ENCODE data around the gene HAND1.
A peak's percentile ranks its signal among the peaks of the same experiment; 100 is the strongest.

Gene HAND1

GRCh38 chr5:154451957-154452356 lies 26.1 kb downstream of the HAND1 start:
- in situ Hi-C loops (cut with MboI; ENCODE audit: low sequenced_read_pairs, unreplicated experiment), result no loop called here
- TF ChIP-seq CTCF (IDR thresholded peaks at IDR 0.05; ENCODE audit: borderline replicate concordance, control extremely low read depth, extremely low read depth, insufficient read depth, missing control alignments), result no peak
- no peak for DNase-seq (ENCODE audit: low spot score)

- DNase-seq (ENCODE audit: low spot score), result no peak
- TF ChIP-seq CTCF (IDR thresholded peaks at IDR 0.05; ENCODE audit: borderline replicate concordance, control extremely low read depth, extremely low read depth, insufficient read depth, missing control alignments), result no peak
- in situ Hi-C loops (cut with MboI; ENCODE audit: low sequenced_read_pairs, unreplicated experiment), result no loop called here
Measured at GRCh38 chr5:154449786-154450185, 28.2 kb downstream of the HAND1 start.

- in situ Hi-C loops (cut with MboI; ENCODE audit: low sequenced_read_pairs, unreplicated experiment), result no loop called here
- TF ChIP-seq CTCF (IDR thresholded peaks at IDR 0.05; ENCODE audit: borderline replicate concordance, control extremely low read depth, extremely low read depth, insufficient read depth, missing control alignments), result no peak
- DNase-seq (ENCODE audit: low spot score), result no peak
Measured at GRCh38 chr5:154447089-154447725, 30.8 kb downstream of the HAND1 start.

GRCh38 chr5:154446195-154447088 lies 31.6 kb downstream of the HAND1 start:
- DNase-seq (ENCODE audit: low spot score), result peak; percentile 72

GRCh38 chr5:154445422-154446194 lies 32.4 kb downstream of the HAND1 start, which contains the start of gene SAP30L:
Gene SAP30L, plus strand, starts transcription at chr5:154445997. Its CDS starts 608 bp downstream, at chr5:154446605.
- no peak for TF ChIP-seq CTCF (IDR thresholded peaks at IDR 0.05; ENCODE audit: borderline replicate concordance, control extremely low read depth, extremely low read depth, insufficient read depth, missing control alignments)
- peak; percentile 100 for DNase-seq (ENCODE audit: low spot score)
- in situ Hi-C loops (cut with MboI; ENCODE audit: low sequenced_read_pairs, unreplicated experiment), result no loop called here

More at GRCh38 chr5:154446195-154447088, 31.6 kb downstream of the HAND1 start:
- TF ChIP-seq CTCF (IDR thresholded peaks at IDR 0.05; ENCODE audit: borderline replicate concordance, control extremely low read depth, extremely low read depth, insufficient read depth, missing control alignments), result no peak
- in situ Hi-C loops (cut with MboI; ENCODE audit: low sequenced_read_pairs, unreplicated experiment), result no loop called here
